DMS153 treated with DMSO at 0.1 percent for 48 hours (cell line): ENCODE data around the gene ZP1.

Experiments
- DNase-seq: peaks from one replicate; lab custom pipeline; 2025; ENCODE audit not compliant: unreplicated experiment; lab: John Stamatoyannopoulos, UW

ZP1 gene

DNA sequence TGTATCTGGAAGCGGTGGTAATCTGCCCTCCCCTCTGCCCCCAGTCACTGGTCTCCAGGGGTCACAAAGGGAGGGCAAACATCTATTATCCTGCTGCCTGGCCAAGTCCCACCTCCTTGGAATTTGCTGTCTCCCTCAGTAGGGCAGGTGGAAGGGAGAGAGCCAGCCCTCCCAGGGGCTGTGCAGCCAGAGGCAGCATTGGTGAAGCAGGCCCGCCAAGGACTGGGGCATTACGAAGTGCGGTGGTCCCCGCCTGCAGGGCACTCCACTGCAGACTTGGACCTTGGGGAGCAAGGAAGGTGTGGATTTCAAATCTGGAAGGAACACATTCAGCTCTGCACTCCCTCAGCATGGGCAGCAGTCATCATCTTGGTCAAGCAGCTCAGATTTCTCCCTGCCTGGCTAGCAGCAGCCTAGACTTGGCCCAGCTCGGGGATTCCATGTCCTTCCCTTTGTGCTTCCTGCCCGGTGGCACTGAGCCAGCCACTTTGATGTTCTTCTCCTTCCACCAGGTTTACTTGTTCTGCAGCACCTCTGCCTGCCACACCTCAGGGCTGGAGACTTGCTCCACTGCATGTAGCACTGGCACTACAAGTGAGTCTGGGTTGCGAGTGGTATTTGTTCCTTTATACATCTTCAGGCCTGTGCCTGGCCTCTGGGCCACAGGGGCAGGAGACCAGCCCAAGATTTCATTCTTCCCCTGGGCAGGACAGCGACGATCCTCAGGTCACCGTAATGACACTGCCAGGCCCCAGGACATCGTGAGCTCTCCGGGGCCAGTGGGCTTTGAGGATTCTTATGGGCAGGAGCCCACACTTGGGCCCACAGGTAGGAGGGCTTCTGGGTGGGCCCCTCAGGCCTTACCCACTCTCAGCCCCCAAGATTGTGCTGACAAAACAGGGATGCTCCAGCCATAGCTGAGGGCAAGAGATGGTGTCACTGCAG is 7.4 kb downstream of the ZP1 start:
- no peak for DNase-seq

DNA sequence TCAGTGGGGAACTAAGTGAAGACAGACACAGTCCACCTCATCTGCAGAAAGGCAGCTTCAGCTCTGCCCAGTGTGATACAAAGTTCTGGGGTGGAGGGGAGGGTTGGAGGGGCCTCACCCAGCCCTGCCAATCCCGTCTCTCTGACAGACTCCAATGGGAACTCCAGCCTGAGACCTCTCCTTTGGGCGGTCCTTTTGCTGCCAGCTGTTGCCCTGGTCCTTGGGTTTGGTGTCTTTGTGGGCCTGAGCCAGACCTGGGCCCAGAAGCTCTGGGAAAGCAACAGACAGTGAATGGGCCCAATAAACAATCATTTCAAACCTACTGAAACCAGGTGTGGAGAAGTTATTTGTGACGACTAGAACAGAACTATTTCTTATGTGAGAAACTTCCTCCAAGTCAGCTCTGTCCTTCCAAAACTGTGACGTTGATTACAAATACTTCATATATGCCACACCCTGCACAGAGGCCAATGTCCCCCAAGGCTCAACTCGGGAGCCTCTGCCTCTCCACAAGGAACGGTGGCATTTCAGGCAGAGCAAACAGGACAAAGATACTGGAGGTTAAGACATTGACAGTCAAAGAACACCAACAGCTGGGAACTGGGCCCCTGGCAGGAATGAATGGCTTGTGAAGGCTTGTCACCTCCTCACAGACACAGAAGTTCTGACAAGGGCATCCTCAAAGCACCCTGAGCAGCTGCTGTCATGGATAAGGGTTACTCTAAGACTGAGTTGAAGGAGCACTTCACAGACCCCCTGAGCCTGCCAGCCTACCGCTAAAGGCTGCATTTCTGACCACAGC is 8.2 kb downstream of the ZP1 start:
- DNase-seq, result no peak

- DNase-seq, result no peak
Measured at GRCh38 chr11:60876168-60876485, 8.8 kb downstream of the ZP1 start.

GRCh38 chr11:60878245-60879101 is 11.1 kb downstream of the ZP1 start:
- no peak for DNase-seq

GRCh38 chr11:60879104-60879503 is 11.8 kb downstream of the ZP1 start:
- DNase-seq, result no peak

DNA sequence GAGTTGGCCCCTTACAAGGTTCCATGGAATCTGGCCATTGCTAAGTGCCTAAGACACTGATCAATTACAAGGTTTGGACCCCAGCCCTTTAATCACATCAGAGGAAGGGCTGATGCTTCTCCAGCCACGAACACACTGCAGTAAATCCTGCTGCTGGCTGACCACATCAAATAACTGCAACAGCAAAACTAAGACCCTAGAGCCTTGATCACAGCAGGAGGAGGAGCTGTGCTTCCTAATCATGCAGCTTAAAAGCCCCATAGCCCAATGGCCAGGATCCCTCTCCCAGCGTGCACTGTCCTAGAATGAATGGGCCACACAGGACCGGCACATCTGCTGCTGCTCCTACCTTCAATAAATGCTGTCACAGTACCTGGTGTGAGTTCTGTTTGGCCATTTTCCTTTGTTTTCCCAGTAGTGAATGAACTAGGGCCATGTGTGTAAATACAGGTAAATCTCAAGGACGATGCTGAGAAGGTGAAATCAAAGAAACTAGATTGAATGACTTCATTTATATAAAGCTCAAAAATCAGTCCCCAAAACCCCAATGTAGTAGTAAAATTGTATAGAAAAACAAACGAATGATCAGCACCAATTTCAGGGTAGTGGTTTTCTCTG is 12.7 kb downstream of the ZP1 start:
- no peak for DNase-seq

DNA sequence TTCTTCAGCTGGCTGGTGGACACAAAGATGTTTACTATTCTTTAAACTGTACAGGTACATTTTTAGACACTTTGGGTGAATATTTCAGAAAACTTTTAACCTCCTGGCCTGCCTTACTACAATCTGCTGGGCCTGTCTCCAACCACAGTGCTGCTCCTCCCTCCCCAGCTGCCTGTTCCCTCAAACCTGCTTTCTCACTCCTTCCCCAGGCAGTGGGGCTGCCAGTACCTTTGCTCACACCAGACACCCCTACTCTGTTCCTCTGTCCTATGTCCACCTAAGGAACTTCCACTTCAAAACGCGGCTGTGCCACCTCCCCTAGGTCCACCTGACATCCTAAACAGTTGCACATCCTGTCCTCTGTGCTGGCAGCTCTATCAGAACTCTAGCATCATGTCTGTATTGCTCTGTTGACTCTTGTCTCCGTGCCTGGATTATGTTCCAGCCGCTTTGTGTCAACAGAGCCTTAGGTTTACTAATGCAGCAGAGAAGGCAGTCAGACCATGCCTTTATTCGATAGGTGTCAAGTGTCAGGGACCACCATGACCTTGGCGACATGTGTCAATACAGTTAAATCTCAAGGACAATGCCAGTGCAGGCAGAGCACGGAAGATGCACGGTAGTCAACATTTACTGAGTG is 13.4 kb downstream of the ZP1 start:
- peak; percentile 74 for DNase-seq

DNA sequence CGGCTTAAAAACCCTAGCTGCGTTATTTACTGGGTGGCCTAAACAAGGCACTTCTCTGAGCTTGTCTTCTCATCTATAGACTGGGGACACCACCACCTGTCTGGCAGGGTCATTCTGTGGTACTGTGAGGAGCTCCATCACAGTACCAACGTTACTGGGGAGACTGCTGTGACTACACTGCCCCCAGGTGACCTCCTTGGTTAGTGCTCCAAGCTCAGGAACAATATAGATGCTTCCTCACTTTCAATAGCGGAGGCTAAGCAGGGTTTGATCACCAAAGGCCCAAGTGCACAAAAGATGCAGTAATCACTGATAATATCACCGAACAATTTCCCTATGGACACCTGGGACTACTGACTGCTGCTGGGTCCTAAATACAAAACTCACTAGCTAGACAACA is 20.2 kb downstream of the ZP1 start:
- DNase-seq, result peak; percentile 66

DNA sequence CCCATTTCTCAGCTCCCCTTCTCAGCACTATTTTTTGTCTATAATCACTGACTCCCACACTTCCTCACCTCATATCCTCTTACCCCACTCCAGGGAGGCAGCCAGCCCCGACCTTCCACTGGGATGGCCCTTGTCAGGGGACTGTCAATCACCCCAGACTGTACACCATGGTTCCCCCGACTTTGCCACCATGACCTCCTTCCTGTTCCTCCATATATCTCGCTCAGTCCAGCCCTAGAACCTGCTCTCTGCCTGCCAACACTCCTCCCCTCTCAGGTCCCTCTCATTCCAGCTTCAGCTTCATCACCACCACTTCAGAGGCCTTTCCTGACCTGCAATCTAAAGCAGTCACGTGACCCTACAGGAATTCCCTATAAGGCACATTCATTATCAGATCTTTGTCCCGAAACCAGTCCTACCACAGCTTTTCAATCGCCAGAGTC is 22.5 kb downstream of the ZP1 start:
- no peak for DNase-seq

GRCh38 chr11:60890696-60891095 is 23.4 kb downstream of the ZP1 start:
- no peak for DNase-seq

DNA sequence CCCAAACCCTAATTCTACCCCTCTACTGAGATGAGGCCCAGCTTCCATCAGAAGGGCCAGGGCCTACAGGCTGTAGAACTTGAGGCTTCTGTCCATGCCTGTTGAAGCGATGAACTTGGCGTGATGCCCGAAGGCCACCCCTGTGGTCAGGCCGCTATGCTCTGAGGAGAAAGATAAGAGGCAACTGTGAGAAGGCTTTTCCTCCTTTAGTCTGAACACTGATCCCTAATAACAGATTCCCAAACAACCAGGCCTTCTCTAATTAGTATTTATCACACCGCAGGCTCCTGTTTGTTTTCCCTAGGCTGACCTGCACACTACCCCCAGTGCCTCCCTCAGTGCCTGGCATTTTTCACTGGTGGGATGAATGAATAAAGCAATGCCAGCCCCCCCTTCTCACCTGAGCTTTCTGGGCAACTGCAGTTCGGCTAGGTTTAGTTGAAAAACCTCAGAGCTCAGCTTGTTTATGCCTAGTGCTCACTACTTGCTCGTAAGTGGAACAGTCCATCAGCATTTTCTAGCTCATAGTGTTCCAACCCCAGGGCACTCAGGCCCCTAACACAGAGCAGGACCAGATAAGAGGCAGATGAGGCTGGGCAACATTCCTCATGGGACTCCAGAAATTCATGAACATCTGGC is 23.9 kb downstream of the ZP1 start:
- no peak for DNase-seq

DNA sequence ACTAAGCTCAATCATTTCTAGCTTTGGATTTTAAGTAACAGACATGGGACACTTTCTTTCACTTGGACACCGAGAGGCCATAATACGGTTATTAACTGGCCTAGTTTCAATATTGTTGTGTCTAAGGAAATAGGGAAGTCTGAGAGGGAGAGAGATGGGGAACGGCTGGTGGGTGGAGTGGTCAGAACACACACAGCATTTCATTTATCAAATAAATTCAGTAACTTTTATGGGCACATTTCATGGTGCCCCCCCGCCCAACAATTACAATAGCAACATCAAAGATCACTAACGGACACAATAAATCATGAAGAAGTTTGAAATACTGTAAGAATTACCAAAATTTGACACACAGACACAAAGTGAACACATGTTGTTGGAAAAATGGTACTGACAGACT is 28.3 kb downstream of the ZP1 start:
- DNase-seq, result no peak

DNA sequence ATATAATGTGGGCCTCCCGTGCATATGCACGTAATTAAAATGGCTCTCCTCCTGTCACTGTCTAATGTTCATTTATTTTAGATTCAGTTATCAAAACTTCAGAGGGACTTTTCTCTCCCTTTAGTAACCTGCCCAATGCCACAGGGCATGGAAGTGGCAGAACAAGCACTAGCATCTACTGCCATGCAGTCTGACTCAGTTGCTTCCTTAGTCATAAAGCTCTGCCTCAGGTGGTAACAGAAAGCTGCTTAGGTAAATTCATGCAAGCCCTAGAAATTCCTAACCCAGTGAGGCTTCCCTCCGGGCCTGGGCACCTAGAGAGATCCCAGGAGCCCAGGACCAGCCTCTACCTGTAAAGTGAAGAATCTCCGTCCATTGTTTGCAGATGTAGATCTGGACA is 30.2 kb downstream of the ZP1 start:
- no peak for DNase-seq

GRCh38 chr11:60899046-60899936 is 31.9 kb downstream of the ZP1 start:
- DNase-seq, result peak; percentile 24

DNA sequence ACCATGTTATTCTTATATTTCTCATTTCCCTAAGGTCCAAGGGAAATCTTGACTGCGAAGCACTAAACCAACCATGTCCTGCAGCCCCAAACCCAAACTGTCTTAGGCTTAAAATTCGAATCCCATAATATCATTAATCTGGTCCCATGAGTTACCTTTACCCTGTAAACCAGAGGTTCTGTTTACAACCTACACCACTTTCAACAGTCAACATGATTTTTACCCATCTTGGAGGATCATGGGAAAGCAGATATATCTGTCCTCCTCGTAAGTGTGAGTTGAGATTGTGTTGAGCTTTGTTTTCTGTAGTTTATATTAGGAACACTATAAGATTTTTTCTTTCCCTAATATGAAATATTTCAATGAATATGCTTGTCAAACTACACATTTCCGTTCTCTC is 32.6 kb downstream of the ZP1 start:
- no peak for DNase-seq

DNA sequence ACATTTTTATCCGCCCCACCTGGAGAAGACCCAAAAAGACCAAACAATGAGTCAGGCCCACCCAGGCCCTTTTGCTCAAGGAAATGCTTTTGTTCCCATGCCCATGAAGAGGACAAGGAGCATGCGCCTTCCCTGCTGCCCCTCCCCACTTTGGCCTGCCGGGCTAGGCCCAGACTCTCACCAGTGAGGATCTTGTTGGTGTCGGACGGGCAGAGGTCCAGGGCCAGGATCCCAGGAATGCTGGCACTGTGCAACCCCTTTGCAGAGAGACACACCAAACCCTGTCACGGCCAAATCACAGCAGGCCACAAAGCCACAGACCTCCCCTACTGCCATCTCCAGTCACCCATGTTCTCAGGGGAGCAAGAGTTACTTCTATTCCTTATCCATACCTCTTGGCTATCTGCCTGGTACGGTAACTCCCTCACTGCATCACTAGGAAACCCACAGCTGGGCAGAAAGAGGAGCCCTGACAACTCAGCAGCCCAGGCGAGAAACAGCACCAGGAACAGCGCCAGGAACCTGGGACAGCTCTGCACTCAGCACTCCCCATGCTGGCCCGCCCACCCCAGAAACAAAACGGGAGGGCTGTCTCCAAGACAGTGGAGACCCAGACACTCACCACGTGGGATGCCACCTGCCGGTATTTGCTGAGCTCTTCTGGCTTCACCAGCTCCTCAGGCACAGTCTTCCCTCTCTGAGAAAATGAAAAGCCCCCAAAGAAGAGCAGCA is 33.5 kb downstream of the ZP1 start:
- no peak for DNase-seq

GRCh38 chr11:60902625-60903024 is 35.3 kb downstream of the ZP1 start:
- DNase-seq, result no peak

- DNase-seq, result no peak
Measured at GRCh38 chr11:60905047-60905446, 37.7 kb downstream of the ZP1 start.
